ENCODE data around the gene ST3GAL3.

The ST3GAL3 gene

DNA sequence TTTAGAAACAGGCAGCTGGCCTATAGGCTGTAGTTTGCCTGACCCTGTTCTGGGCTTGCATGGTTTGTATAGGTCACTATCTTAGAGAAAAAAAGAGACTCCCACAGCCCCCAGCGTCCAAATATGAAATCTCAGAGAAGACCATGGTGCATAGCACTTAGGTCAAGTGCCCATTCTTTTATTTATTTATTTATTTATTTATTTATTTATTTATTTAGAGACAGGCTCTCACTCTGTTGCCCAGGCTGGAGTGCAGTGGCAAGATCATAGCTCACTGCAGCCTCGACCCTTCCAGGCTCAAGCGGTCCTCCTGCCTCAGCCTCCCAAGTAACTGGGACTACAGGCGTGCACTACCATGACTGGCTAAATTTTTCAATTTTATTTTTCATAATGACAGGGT lies 175.4 kb downstream of the ST3GAL3 start:
- no peak overlapping the region for H2BK5ac ChIP-seq (ENCODE audit: low read length)
- H3K79me2 ChIP-seq (ENCODE audit: control insufficient read depth, insufficient read depth, low read length), result no peaks in the 10 kb centered on the region
- H2AK5ac ChIP-seq (ENCODE audit: low read length), result no peak overlapping the region
- H3K23ac ChIP-seq (ENCODE audit: low read length), result no peak overlapping the region
- H4K5ac ChIP-seq (ENCODE audit: low read length), result no peak overlapping the region
- H4K8ac ChIP-seq (ENCODE audit: low read depth, low read length), result no peak overlapping the region
- H3K4ac ChIP-seq (ENCODE audit: low read depth, low read length), result no peak overlapping the region
- no peak for DNase-seq
- H3K36me3 ChIP-seq (ENCODE audit: control insufficient read depth, insufficient read depth, low read length), result no peaks in the 10 kb centered on the region
- no peak overlapping the region for H2BK15ac ChIP-seq (replicated peaks; ENCODE audit: low read depth)
- no peak overlapping the region for H2BK120ac ChIP-seq (ENCODE audit: low read depth, low read length)
- WGBS (ENCODE audit: extremely low coverage, insufficient coverage, low lambda C conversion rate), result no CpG with 5 or more reads among the region's 4 CpGs
- no peak overlapping the region for H3K9ac ChIP-seq (ENCODE audit: low read length)
- peaks cover 12% of the 10 kb centered on the region for H3K4me1 ChIP-seq (ENCODE audit: control insufficient read depth, low read depth, low read length)
- H3K27me3 ChIP-seq (ENCODE audit: insufficient read depth, low read length, poor library complexity), result no peaks in the 10 kb centered on the region
- H3K79me1 ChIP-seq (ENCODE audit: low read length), result no peaks in the 10 kb centered on the region
- H3K18ac ChIP-seq (ENCODE audit: low read length), result no peak overlapping the region
- no peak overlapping the region for H3K4me2 ChIP-seq (ENCODE audit: low read length)
- H3K4me3 ChIP-seq (ENCODE audit: low read length), result no peak overlapping the region
- H3K27ac ChIP-seq (ENCODE audit: low read depth, low read length), result no peak overlapping the region
- H3K56ac ChIP-seq (ENCODE audit: low read length), result no peak overlapping the region

GRCh38 chr1:43883321-43883720 lies 176.0 kb downstream of the ST3GAL3 start:
- no peak overlapping the region for H3K27ac ChIP-seq (ENCODE audit: low read depth, low read length)
- H2BK120ac ChIP-seq (ENCODE audit: low read depth, low read length), result no peak overlapping the region
- no peak overlapping the region for H3K18ac ChIP-seq (ENCODE audit: low read length)
- no peak overlapping the region for H3K9ac ChIP-seq (ENCODE audit: low read length)
- no peak overlapping the region for H3K4me2 ChIP-seq (ENCODE audit: low read length)
- no peak overlapping the region for H4K8ac ChIP-seq (ENCODE audit: low read depth, low read length)
- no peaks in the 10 kb centered on the region for H3K36me3 ChIP-seq (ENCODE audit: control insufficient read depth, insufficient read depth, low read length)
- H3K23ac ChIP-seq (ENCODE audit: low read length), result no peak overlapping the region
- WGBS (ENCODE audit: extremely low coverage, insufficient coverage, low lambda C conversion rate), result no CpG with 5 or more reads among the region's 4 CpGs
- no peaks in the 10 kb centered on the region for H3K27me3 ChIP-seq (ENCODE audit: insufficient read depth, low read length, poor library complexity)
- DNase-seq, result no peak
- no peak overlapping the region for H3K56ac ChIP-seq (ENCODE audit: low read length)
- H3K4me3 ChIP-seq (ENCODE audit: low read length), result no peak overlapping the region
- no peak overlapping the region for H3K4ac ChIP-seq (ENCODE audit: low read depth, low read length)
- H2BK15ac ChIP-seq (replicated peaks; ENCODE audit: low read depth), result no peak overlapping the region
- no peaks in the 10 kb centered on the region for H3K79me1 ChIP-seq (ENCODE audit: low read length)
- H3K79me2 ChIP-seq (ENCODE audit: control insufficient read depth, insufficient read depth, low read length), result no peaks in the 10 kb centered on the region
- no peak overlapping the region for H4K5ac ChIP-seq (ENCODE audit: low read length)
- H3K4me1 ChIP-seq (ENCODE audit: control insufficient read depth, low read depth, low read length), result peaks cover 12% of the 10 kb centered on the region
- H2BK5ac ChIP-seq (ENCODE audit: low read length), result no peak overlapping the region
- no peak overlapping the region for H2AK5ac ChIP-seq (ENCODE audit: low read length)

- no peaks in the 10 kb centered on the region for H3K36me3 ChIP-seq (ENCODE audit: control insufficient read depth, insufficient read depth, low read length)
- no peak overlapping the region for H3K27ac ChIP-seq (ENCODE audit: low read depth, low read length)
- H3K4me1 ChIP-seq (ENCODE audit: control insufficient read depth, low read depth, low read length), result peaks cover 6% of the 10 kb centered on the region
- H3K27me3 ChIP-seq (ENCODE audit: insufficient read depth, low read length, poor library complexity), result no peaks in the 10 kb centered on the region
- H3K79me1 ChIP-seq (ENCODE audit: low read length), result no peaks in the 10 kb centered on the region
- no peak overlapping the region for H3K23ac ChIP-seq (ENCODE audit: low read length)
- H4K5ac ChIP-seq (ENCODE audit: low read length), result no peak overlapping the region
- H2BK120ac ChIP-seq (ENCODE audit: low read depth, low read length), result no peak overlapping the region
- whole genome bisulfite sequencing (ENCODE audit: extremely low coverage, insufficient coverage, low lambda C conversion rate), result no CpG with 5 or more reads among the region's 12 CpGs
- peak overlapping the region; percentile 36 for H3K56ac ChIP-seq (ENCODE audit: low read length)
- no peak overlapping the region for H2BK5ac ChIP-seq (ENCODE audit: low read length)
- H3K4me2 ChIP-seq (ENCODE audit: low read length), result no peak overlapping the region
- H3K18ac ChIP-seq (ENCODE audit: low read length), result no peak overlapping the region
- DNase-seq, result peak; percentile 67
- no peak overlapping the region for H2AK5ac ChIP-seq (ENCODE audit: low read length)
- no peaks in the 10 kb centered on the region for H3K79me2 ChIP-seq (ENCODE audit: control insufficient read depth, insufficient read depth, low read length)
- no peak overlapping the region for H4K8ac ChIP-seq (ENCODE audit: low read depth, low read length)
- no peak overlapping the region for H3K9ac ChIP-seq (ENCODE audit: low read length)
- no peak overlapping the region for H2BK15ac ChIP-seq (replicated peaks; ENCODE audit: low read depth)
- no peak overlapping the region for H3K4ac ChIP-seq (ENCODE audit: low read depth, low read length)
- H3K4me3 ChIP-seq (ENCODE audit: low read length), result no peak overlapping the region
Measured at GRCh38 chr1:43885279-43885801, 178.0 kb downstream of the ST3GAL3 start.

DNA sequence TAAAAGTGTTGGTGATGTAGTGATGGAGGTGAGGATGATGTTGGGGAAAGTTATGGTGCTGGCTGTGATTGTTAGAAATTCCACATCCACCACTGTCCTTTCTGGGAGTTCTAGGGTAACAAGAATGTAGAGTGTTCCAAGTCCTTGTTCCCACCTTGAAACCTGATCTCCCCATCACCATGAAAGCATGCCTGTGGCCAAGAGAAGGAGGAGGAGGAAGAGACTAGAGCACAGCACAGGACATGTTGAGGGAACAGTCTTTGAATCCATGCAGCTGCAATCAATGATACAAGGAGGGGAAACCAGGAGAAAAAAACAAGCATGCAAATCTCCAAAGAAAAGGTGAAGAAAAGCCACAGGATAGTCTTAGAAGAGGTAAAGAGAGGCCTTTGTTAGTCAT lies 180.4 kb downstream of the ST3GAL3 start:
- Histone ChIP-seq H3K4ac (ENCODE audit: low read depth, low read length) (no peak overlapping the region), H2BK5ac (ENCODE audit: low read length) (no peak overlapping the region), H2AK5ac (ENCODE audit: low read length) (no peak overlapping the region), H4K8ac (ENCODE audit: low read depth, low read length) (no peak overlapping the region), H3K79me2 (ENCODE audit: control insufficient read depth, insufficient read depth, low read length) (no peaks in the 10 kb centered on the region), H3K23ac (ENCODE audit: low read length) (no peak overlapping the region), H3K27ac (ENCODE audit: low read depth, low read length) (no peak overlapping the region), H3K79me1 (ENCODE audit: low read length) (no peaks in the 10 kb centered on the region), H3K27me3 (ENCODE audit: insufficient read depth, low read length, poor library complexity) (no peaks in the 10 kb centered on the region), H3K4me3 (ENCODE audit: low read length) (no peak overlapping the region), H2BK120ac (ENCODE audit: low read depth, low read length) (no peak overlapping the region), H4K5ac (ENCODE audit: low read length) (no peak overlapping the region), H3K36me3 (ENCODE audit: control insufficient read depth, insufficient read depth, low read length) (no peaks in the 10 kb centered on the region), H3K18ac (ENCODE audit: low read length) (no peak overlapping the region), H3K4me1 (ENCODE audit: control insufficient read depth, low read depth, low read length) (no peaks in the 10 kb centered on the region), H2BK15ac (replicated peaks; ENCODE audit: low read depth) (no peak overlapping the region), H3K4me2 (ENCODE audit: low read length) (no peak overlapping the region), H3K56ac (ENCODE audit: low read length) (no peak overlapping the region), H3K9ac (ENCODE audit: low read length) (no peak overlapping the region)
- DNase-seq, result peak; percentile 56

DNA sequence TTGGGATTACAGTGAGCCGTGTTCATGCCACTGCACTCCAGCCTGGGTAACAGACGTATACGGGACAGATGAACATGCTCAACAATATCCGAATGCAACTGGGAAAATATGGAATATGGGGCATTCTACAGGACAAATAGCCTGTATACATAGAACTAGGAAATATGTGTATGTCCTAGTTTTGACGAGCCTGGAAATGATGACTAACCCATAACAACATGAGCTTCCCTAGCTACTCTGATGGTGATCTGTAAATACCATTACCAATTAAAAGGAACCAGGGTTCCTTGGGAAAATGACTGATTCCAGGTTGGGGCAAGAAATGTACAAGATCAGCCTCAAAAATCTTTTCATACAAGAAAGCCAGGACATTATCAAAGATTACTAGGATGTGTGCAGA lies 183.5 kb downstream of the ST3GAL3 start:
- H3K9ac ChIP-seq (ENCODE audit: low read length), result no peak overlapping the region
- WGBS (ENCODE audit: extremely low coverage, insufficient coverage, low lambda C conversion rate), result no CpG with 5 or more reads among the region's 5 CpGs
- no peak overlapping the region for H3K23ac ChIP-seq (ENCODE audit: low read length)
- no peak overlapping the region for H3K4me2 ChIP-seq (ENCODE audit: low read length)
- H3K27ac ChIP-seq (ENCODE audit: low read depth, low read length), result no peak overlapping the region
- no peaks in the 10 kb centered on the region for H3K36me3 ChIP-seq (ENCODE audit: control insufficient read depth, insufficient read depth, low read length)
- H3K4me1 ChIP-seq (ENCODE audit: control insufficient read depth, low read depth, low read length), result no peaks in the 10 kb centered on the region
- H2AK5ac ChIP-seq (ENCODE audit: low read length), result no peak overlapping the region
- DNase-seq, result no peak
- no peak overlapping the region for H3K4me3 ChIP-seq (ENCODE audit: low read length)
- no peak overlapping the region for H4K8ac ChIP-seq (ENCODE audit: low read depth, low read length)
- H3K27me3 ChIP-seq (ENCODE audit: insufficient read depth, low read length, poor library complexity), result no peaks in the 10 kb centered on the region
- no peaks in the 10 kb centered on the region for H3K79me2 ChIP-seq (ENCODE audit: control insufficient read depth, insufficient read depth, low read length)
- H2BK5ac ChIP-seq (ENCODE audit: low read length), result no peak overlapping the region
- no peak overlapping the region for H3K56ac ChIP-seq (ENCODE audit: low read length)
- H4K5ac ChIP-seq (ENCODE audit: low read length), result no peak overlapping the region
- H3K79me1 ChIP-seq (ENCODE audit: low read length), result no peaks in the 10 kb centered on the region
- no peak overlapping the region for H3K4ac ChIP-seq (ENCODE audit: low read depth, low read length)
- H2BK15ac ChIP-seq (replicated peaks; ENCODE audit: low read depth), result no peak overlapping the region
- no peak overlapping the region for H3K18ac ChIP-seq (ENCODE audit: low read length)
- no peak overlapping the region for H2BK120ac ChIP-seq (ENCODE audit: low read depth, low read length)

GRCh38 chr1:43893006-43893405 lies 185.7 kb downstream of the ST3GAL3 start:
- Histone ChIP-seq H3K56ac (ENCODE audit: low read length) (no peak overlapping the region), H3K36me3 (ENCODE audit: control insufficient read depth, insufficient read depth, low read length) (no peaks in the 10 kb centered on the region), H2BK5ac (ENCODE audit: low read length) (no peak overlapping the region), H4K5ac (ENCODE audit: low read length) (no peak overlapping the region), H3K4me1 (ENCODE audit: control insufficient read depth, low read depth, low read length) (no peaks in the 10 kb centered on the region), H3K4me3 (ENCODE audit: low read length) (no peak overlapping the region), H3K18ac (ENCODE audit: low read length) (no peak overlapping the region), H3K27ac (ENCODE audit: low read depth, low read length) (no peak overlapping the region), H2BK120ac (ENCODE audit: low read depth, low read length) (no peak overlapping the region), H3K4ac (ENCODE audit: low read depth, low read length) (no peak overlapping the region), H3K27me3 (ENCODE audit: insufficient read depth, low read length, poor library complexity) (no peaks in the 10 kb centered on the region), H4K8ac (ENCODE audit: low read depth, low read length) (no peak overlapping the region), H3K4me2 (ENCODE audit: low read length) (no peak overlapping the region), H3K79me2 (ENCODE audit: control insufficient read depth, insufficient read depth, low read length) (no peaks in the 10 kb centered on the region), H3K79me1 (ENCODE audit: low read length) (no peaks in the 10 kb centered on the region), H2BK15ac (replicated peaks; ENCODE audit: low read depth) (no peak overlapping the region), H3K23ac (ENCODE audit: low read length) (no peak overlapping the region), H3K9ac (ENCODE audit: low read length) (no peak overlapping the region), H2AK5ac (ENCODE audit: low read length) (no peak overlapping the region)
- WGBS (ENCODE audit: extremely low coverage, insufficient coverage, low lambda C conversion rate), result no CpG with 5 or more reads among the region's 1 CpG
- no peak for DNase-seq
